Transverse colon (tissue), 4 donors: Measurements from ENCODE around the gene OR52N4.

ENCODE experiments used
- CTCF ChIP-seq, 5 experiments: fragments of 200-600 bp in 3 of 5; fragments of 450-650 bp in 2 of 5; sonication (generic) in 3 of 5; IDR thresholded peaks; 1 replicate in 2 of 5; 2 replicates in 3 of 5; pipeline ENCODE4 v1.5.1; 2016 to 2017; ENCODE audit warnings: antibody characterized with exemption in 5 of 5, inconsistent platforms in 3 of 5, mild to moderate bottlenecking in 2 of 5, moderate library complexity in 1 of 5
- POLR2A ChIP-seq: fragments of 450-650 bp; IDR thresholded peaks from one replicate; pipeline ENCODE4 v1.6.1; 2016; ENCODE audit warnings: antibody characterized with exemption, mild to moderate bottlenecking, moderate library complexity
- POLR2AphosphoS5 ChIP-seq, 3 donors: sonication (generic); formaldehyde crosslinking; IDR thresholded peaks; one replicate each; pipeline ENCODE4 v1.6.1; 2016; ENCODE audit warnings: antibody characterized with exemption in 3 of 3

GRCh38 chr11:5791165-5791564 lies 37.1 kb downstream of the OR52N4 start, which contains the start of gene OR52N1:
- TF ChIP-seq POLR2A (no peak), CTCF (IDR thresholded peaks at IDR 0.05) (no peak), POLR2AphosphoS5 (IDR thresholded peaks at IDR 0.05) (no peak)
